ENCODE measurements around the gene PPP6R2. TPM values are rescaled to one million over a fixed set of nuclear protein-coding genes. Genes with fewer than 3 reads are reported as not detected.
A peak's percentile ranks its signal among the peaks of the same experiment; 100 is the strongest.

Gene PPP6R2
- total RNA-seq, 1 donor from 2014 or later, result 62.8 TPM

- no peak overlapping the region for H3K27ac Mint-ChIP-seq
- no peak for TF ChIP-seq CTCF (conservative IDR thresholded peaks at IDR 0.05)
- peaks cover 5% of the 10 kb centered on the region for H3K4me1 Mint-ChIP-seq (ENCODE audit: unreplicated experiment)
- no peak for DNase-seq (ENCODE audit: extremely low spot score, unreplicated experiment)
- H3K27me3 Mint-ChIP-seq, result peaks cover 35% of the 10 kb centered on the region
- H3K4me3 Mint-ChIP-seq, result no peak overlapping the region
- no peaks in the 10 kb centered on the region for H3K36me3 Mint-ChIP-seq
- no peaks in the 10 kb centered on the region for H3K9me3 Mint-ChIP-seq
Observed at GRCh38 chr22:50483106-50483505, 140.0 kb downstream of the PPP6R2 start.

- H3K27me3 Mint-ChIP-seq, result peaks cover 31% of the 10 kb centered on the region
- TF ChIP-seq CTCF (conservative IDR thresholded peaks at IDR 0.05), result no peak
- no peaks in the 10 kb centered on the region for H3K36me3 Mint-ChIP-seq
Observed at GRCh38 chr22:50483556-50483955, 140.4 kb downstream of the PPP6R2 start.

GRCh38 chr22:50483977-50484853, 141.1 kb downstream of the PPP6R2 start:
- Mint-ChIP-seq H3K36me3 (no peaks in the 10 kb centered on the region), H3K27ac (no peak overlapping the region), H3K27me3 (peaks cover 25% of the 10 kb centered on the region), H3K4me3 (no peak overlapping the region), H3K4me1 (ENCODE audit: unreplicated experiment) (peaks cover 5% of the 10 kb centered on the region), H3K9me3 (no peaks in the 10 kb centered on the region)
- no peak for TF ChIP-seq CTCF (conservative IDR thresholded peaks at IDR 0.05)
- DNase-seq (ENCODE audit: extremely low spot score, unreplicated experiment), result no peak

More at GRCh38 chr22:50483556-50483955, 140.4 kb downstream of the PPP6R2 start:
- H3K4me1 Mint-ChIP-seq (ENCODE audit: unreplicated experiment), result peaks cover 5% of the 10 kb centered on the region
- no peaks in the 10 kb centered on the region for H3K9me3 Mint-ChIP-seq
- no peak overlapping the region for H3K4me3 Mint-ChIP-seq
- no peak overlapping the region for H3K27ac Mint-ChIP-seq
- DNase-seq (ENCODE audit: extremely low spot score, unreplicated experiment), result no peak

GRCh38 chr22:50485221-50486131, 142.3 kb downstream of the PPP6R2 start:
- H3K4me1 Mint-ChIP-seq (ENCODE audit: unreplicated experiment), result peaks cover 5% of the 10 kb centered on the region
- H3K9me3 Mint-ChIP-seq, result no peaks in the 10 kb centered on the region
- no peaks in the 10 kb centered on the region for H3K36me3 Mint-ChIP-seq
- no peak for TF ChIP-seq CTCF (conservative IDR thresholded peaks at IDR 0.05)
- peak overlapping the region; percentile 18 for H3K27ac Mint-ChIP-seq
- DNase-seq (ENCODE audit: extremely low spot score, unreplicated experiment), result no peak
- H3K4me3 Mint-ChIP-seq, result no peak overlapping the region
- H3K27me3 Mint-ChIP-seq, result peaks cover 12% of the 10 kb centered on the region

GRCh38 chr22:50486561-50487289, 143.6 kb downstream of the PPP6R2 start, which contains the start of gene MIOX:
Gene MIOX, plus strand, starts transcription at chr22:50486859. Its CDS starts 39 bp downstream, at chr22:50486898.
- DNase-seq (ENCODE audit: extremely low spot score, unreplicated experiment), result no peak
- TF ChIP-seq CTCF (conservative IDR thresholded peaks at IDR 0.05), result no peak
- no peaks in the 10 kb centered on the region for H3K36me3 Mint-ChIP-seq
- peaks cover 9% of the 10 kb centered on the region for H3K4me1 Mint-ChIP-seq (ENCODE audit: unreplicated experiment)
- H3K4me3 Mint-ChIP-seq, result peak within 1 kb of the TSS; percentile 51
- no peaks in the 10 kb centered on the region for H3K9me3 Mint-ChIP-seq
- peak within 1 kb of the TSS; percentile 18 for H3K27ac Mint-ChIP-seq
- peaks cover 12% of the 10 kb centered on the region for H3K27me3 Mint-ChIP-seq

All from type B pancreatic cell (in vitro differentiated cells).